MCF 10A (cell line): ENCODE measurements around the gene ARX. TPM values are rescaled to one million over a fixed set of nuclear protein-coding genes. Genes with fewer than 3 reads are reported as not detected.

Experiments
- BruUV-seq: library from RNA; stranded (reverse); fragments of 400-500 nt; replicated peaks from 2 replicates; lab custom pipeline; 2021; lab: Mats Ljungman, UMichigan
- CTCF ChIA-PET: fragments of 300-600 bp; sonication (Branson Sonifier 250); formaldehyde crosslinking; extraction: SDS; loops from one replicate; lab custom pipeline; 2021; ENCODE audit warnings: antibody characterized with exemption, inconsistent platforms; lab: Yijun Ruan, JAX
- POLR2A ChIA-PET: fragments of 300-600, 350-650 bp; sonication (Branson Sonifier 250); formaldehyde crosslinking; extraction: SDS; loops from one replicate; lab custom pipeline; 2020; ENCODE audit warnings: antibody characterized with exemption, inconsistent platforms; lab: Yijun Ruan, JAX
- DNase-seq: peaks from one replicate; pipeline ENCODE4 v3.0.0-alpha.2; 2018; ENCODE audit not compliant: unreplicated experiment
- H3K27ac Mint-ChIP-seq: one replicate; pipeline ENCODE4 v1.8.0; 2022; ENCODE audit warnings: mild to moderate bottlenecking, low read depth, mixed read lengths; ENCODE audit not compliant: unreplicated experiment
- H3K27me3 Mint-ChIP-seq: one replicate; pipeline ENCODE4 v1.8.0; 2022; ENCODE audit warnings: mixed read lengths; ENCODE audit not compliant: insufficient read depth, unreplicated experiment
- H3K36me3 Mint-ChIP-seq: one replicate; pipeline ENCODE4 v1.8.0; 2022; ENCODE audit warnings: mild to moderate bottlenecking, moderate library complexity, mixed read lengths; ENCODE audit not compliant: insufficient read depth, unreplicated experiment
- H3K4me1 Mint-ChIP-seq: one replicate; pipeline ENCODE4 v1.8.0; 2022; ENCODE audit warnings: mixed read lengths; ENCODE audit not compliant: insufficient read depth, unreplicated experiment
- H3K4me3 Mint-ChIP-seq: one replicate; pipeline ENCODE4 v1.8.0; 2022; ENCODE audit warnings: mild to moderate bottlenecking, moderate library complexity, mixed read lengths; ENCODE audit not compliant: unreplicated experiment
- H3K9me3 Mint-ChIP-seq: one replicate; pipeline ENCODE4 v1.8.0; 2022; ENCODE audit warnings: mixed read lengths; ENCODE audit not compliant: unreplicated experiment
- intact Hi-C: fragments of 100-400 bp; cut with micrococcal nuclease; formaldehyde crosslinking; loops from 2 replicates; pipeline ENCODE4 v1.14.1; 2022
- total RNA-seq: library from RNA; stranded (reverse); gene quantifications from 2 replicates; pipeline ENCODE4 v1.2.3, GENCODE V29; 2022
- TF ChIP-seq, protein P1 (sequence below): fragments of 200-600 bp; IDR thresholded peaks from one replicate; pipeline ENCODE4 v1.8.0; 2022; ENCODE audit warnings: antibody characterized with exemption, mild to moderate bottlenecking; ENCODE audit not compliant: unreplicated experiment

The ARX gene
- total RNA-seq, 1 experiment from 2014 or later: not detected

DNA sequence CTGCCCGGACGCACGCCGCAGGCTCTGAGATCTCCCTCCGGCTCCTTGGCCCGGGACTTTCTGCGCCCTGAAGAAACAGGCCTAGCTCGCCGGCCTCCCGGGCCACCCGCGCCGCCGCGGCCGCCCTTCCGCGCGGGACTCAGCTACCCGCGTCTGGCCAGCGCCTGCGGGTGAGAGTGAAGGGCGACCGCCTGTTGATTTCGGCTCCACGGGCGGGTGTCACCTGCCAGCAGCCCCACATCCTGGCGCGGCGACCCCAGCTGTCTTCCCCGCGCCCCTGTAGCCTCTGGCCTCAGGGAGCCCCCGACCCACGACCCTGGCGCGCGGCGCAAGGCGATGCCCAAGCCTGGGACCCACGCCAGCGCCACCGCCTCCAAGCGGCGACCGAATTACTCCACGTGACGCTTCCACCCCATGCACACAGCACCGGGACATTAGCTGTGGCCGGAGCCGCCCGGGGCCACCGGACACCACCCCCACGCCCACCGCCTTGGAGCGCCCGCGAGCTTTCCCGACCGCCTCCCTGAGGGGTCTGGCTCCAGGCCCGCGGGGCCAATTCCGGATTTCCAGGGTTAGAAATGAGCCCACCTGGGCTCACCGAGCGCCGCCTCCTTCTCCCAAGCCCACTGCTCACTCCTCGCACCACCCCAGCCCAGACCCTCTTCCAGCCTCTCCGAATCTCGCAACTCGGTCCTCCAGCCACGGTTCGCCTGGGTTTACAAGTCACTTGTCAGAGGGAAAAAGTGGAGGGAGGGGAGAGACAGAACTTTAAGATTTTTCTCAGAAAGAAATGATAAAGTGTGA lies 10.2 kb downstream of the ARX start:
- CTCF ChIA-PET: no interaction called here
- no TSS peak for BruUV-seq
- peaks cover 5% of the 10 kb centered on the region for H3K9me3 Mint-ChIP-seq
- TF ChIP-seq, protein P1, sequence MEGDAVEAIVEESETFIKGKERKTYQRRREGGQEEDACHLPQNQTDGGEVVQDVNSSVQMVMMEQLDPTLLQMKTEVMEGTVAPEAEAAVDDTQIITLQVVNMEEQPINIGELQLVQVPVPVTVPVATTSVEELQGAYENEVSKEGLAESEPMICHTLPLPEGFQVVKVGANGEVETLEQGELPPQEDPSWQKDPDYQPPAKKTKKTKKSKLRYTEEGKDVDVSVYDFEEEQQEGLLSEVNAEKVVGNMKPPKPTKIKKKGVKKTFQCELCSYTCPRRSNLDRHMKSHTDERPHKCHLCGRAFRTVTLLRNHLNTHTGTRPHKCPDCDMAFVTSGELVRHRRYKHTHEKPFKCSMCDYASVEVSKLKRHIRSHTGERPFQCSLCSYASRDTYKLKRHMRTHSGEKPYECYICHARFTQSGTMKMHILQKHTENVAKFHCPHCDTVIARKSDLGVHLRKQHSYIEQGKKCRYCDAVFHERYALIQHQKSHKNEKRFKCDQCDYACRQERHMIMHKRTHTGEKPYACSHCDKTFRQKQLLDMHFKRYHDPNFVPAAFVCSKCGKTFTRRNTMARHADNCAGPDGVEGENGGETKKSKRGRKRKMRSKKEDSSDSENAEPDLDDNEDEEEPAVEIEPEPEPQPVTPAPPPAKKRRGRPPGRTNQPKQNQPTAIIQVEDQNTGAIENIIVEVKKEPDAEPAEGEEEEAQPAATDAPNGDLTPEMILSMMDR: no peak
- H3K27me3 Mint-ChIP-seq: no peaks in the 10 kb centered on the region
- no peak overlapping the region for H3K4me3 Mint-ChIP-seq
- POLR2A ChIA-PET: no interaction called here
- H3K27ac Mint-ChIP-seq: no peak overlapping the region
- H3K36me3 Mint-ChIP-seq: no peaks in the 10 kb centered on the region
- H3K4me1 Mint-ChIP-seq: no peaks in the 10 kb centered on the region
- intact Hi-C loops: no loop called here
- no peak for DNase-seq

DNA sequence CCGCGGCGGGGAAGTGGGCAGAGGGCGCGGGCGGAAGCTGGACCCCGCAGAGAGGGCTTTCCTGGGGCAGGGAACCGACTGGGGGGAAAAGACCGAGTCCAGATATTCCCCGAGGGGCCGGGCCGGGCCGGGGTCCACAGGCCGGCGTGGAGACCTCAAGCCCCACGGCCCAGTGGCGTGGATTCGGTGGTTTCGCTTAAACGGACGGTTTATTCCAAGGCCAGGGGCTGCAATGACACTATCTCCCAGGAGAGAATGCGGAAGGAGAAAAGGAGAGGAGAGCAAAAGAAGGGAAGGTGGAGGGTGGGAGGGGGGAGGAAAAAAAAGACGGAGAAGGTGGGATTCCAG lies 10.8 kb downstream of the ARX start:
- POLR2A ChIA-PET: no interaction called here
- intact Hi-C loops: no loop called here

DNA sequence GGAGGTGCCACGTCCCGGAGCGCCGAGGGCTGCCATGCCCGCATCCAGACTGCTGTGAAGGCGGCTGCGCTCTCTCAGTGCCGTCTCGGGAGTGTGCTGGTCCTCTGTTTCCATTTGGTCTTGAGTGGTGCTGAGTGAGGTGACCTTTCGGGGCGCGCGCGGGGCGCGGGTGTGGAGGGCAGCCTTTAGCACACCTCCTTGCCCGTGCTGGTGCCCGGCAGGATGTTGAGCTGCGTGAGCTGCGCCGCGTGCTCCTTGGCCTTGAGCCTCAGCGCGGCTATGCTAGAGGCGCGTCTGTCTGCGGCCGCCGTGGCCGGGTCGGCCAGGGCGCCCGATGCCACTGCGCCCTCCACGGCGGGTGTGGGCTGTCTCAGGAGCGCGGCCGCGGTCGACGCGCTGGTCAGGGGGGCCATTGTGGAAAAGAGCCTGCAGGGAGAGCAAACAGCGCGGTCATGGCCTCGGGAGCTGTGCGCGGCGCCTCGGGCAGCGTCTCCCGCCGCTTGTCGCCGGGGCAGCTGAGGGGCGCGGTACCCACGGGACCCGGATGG lies 11.2 kb downstream of the ARX start:
- TF ChIP-seq, protein P1: no peak
- Mint-ChIP-seq H3K27ac (no peak overlapping the region), H3K27me3 (peaks cover 2% of the 10 kb centered on the region), H3K36me3 (no peaks in the 10 kb centered on the region), H3K4me3 (no peak overlapping the region), H3K4me1 (no peaks in the 10 kb centered on the region), H3K9me3 (peaks cover 5% of the 10 kb centered on the region)
- intact Hi-C loops: no loop called here
- no peak for DNase-seq
- CTCF ChIA-PET: no interaction called here
- BruUV-seq: no TSS peak
- POLR2A ChIA-PET: no interaction called here

More for the DNA sequence above, 10.8 kb downstream of the ARX start:
- BruUV-seq: no TSS peak
- Mint-ChIP-seq H3K27ac (no peak overlapping the region), H3K9me3 (peaks cover 5% of the 10 kb centered on the region), H3K27me3 (no peaks in the 10 kb centered on the region), H3K4me3 (no peak overlapping the region), H3K4me1 (no peaks in the 10 kb centered on the region), H3K36me3 (no peaks in the 10 kb centered on the region)
- no peak for DNase-seq
- CTCF ChIA-PET: no interaction called here
- TF ChIP-seq, protein P1: no peak

DNA sequence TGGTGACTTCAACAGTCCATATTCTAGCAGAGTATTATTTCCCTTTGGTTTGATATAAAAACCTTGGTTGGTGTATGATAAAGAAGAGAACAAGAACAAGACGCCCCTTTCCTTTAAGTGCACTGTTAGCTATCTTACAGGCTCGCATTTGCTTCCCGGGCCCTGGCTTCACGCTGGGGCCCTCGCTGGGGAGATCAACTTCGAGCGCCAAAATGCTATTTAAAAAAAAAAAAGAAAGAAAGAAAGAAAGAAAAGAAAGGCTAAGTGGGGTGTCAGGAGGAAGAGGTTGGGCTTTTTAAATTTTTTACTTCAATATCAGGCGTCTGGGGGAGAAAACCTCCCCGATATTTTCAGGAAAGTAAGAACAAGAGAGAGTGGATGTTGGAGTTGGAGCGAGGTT lies 11.7 kb downstream of the ARX start:
- no peak overlapping the region for H3K27ac Mint-ChIP-seq
- no peaks in the 10 kb centered on the region for H3K4me1 Mint-ChIP-seq
- intact Hi-C loops: no loop called here
- no TSS peak for BruUV-seq
- H3K36me3 Mint-ChIP-seq: no peaks in the 10 kb centered on the region
- ChIA-PET POLR2A (no interaction called here), CTCF (interaction anchor here (0.6 kb wide), 1 partner anchor 170 kb away, joined by 5 read pairs; no protein-coding TSS in a partner anchor)
- H3K27me3 Mint-ChIP-seq: peaks cover 7% of the 10 kb centered on the region
- no peak overlapping the region for H3K4me3 Mint-ChIP-seq
- TF ChIP-seq, protein P1: no peak
- H3K9me3 Mint-ChIP-seq: peaks cover 5% of the 10 kb centered on the region
- no peak for DNase-seq
